ENCODE data around the gene HSPB9. TPM values are rescaled to one million over a fixed set of nuclear protein-coding genes. Genes with fewer than 3 reads are reported as not detected.

Gene HSPB9
- 0.10 TPM in 1 of 2 replicates, not detected in the other for total RNA-seq

GRCh38 chr17:42122371-42123303 is at the start of gene HSPB9:
TSS of gene HSPB9 (plus strand) at chr17:42122804. CDS start at chr17:42122851, 47 bp downstream.
- Mint-ChIP-seq H3K4me3 (peak within 1 kb of the TSS; percentile 81), H3K27ac (peak within 1 kb of the TSS; percentile 86), H3K36me3 (ENCODE audit: low read depth) (peaks cover 24% of the 10 kb centered on the region), H3K27me3 (ENCODE audit: insufficient read depth) (no peaks in the 10 kb centered on the region), H3K9me3 (no peaks in the 10 kb centered on the region), H3K4me1 (ENCODE audit: low read depth) (peaks cover 26% of the 10 kb centered on the region)
- DNase-seq (ENCODE audit: low spot score): no peak
- intact Hi-C loops (cut with micrococcal nuclease): no loop called here

- Mint-ChIP-seq H3K4me1 (ENCODE audit: low read depth) (peaks cover 11% of the 10 kb centered on the region), H3K27me3 (ENCODE audit: insufficient read depth) (peaks cover 29% of the 10 kb centered on the region), H3K36me3 (ENCODE audit: low read depth) (no peaks in the 10 kb centered on the region), H3K27ac (no peak overlapping the region), H3K4me3 (no peak overlapping the region), H3K9me3 (no peaks in the 10 kb centered on the region)
- intact Hi-C loops (cut with micrococcal nuclease): no loop called here
- DNase-seq (ENCODE audit: low spot score): no peak
These were observed 46.8 kb upstream of the HSPB9 start for GRCh38 chr17:42075789-42076188.

GRCh38 chr17:42076797-42077559 is 45.6 kb upstream of the HSPB9 start:
- intact Hi-C loops (cut with micrococcal nuclease): no loop called here
- H3K4me1 Mint-ChIP-seq (ENCODE audit: low read depth): peaks cover 1% of the 10 kb centered on the region
- no peak overlapping the region for H3K27ac Mint-ChIP-seq
- DNase-seq (ENCODE audit: low spot score): no peak
- peaks cover 21% of the 10 kb centered on the region for H3K27me3 Mint-ChIP-seq (ENCODE audit: insufficient read depth)
- no peak overlapping the region for H3K4me3 Mint-ChIP-seq
- no peaks in the 10 kb centered on the region for H3K36me3 Mint-ChIP-seq (ENCODE audit: low read depth)
- no peaks in the 10 kb centered on the region for H3K9me3 Mint-ChIP-seq

- intact Hi-C loops (cut with micrococcal nuclease): no loop called here
- H3K9me3 Mint-ChIP-seq: no peaks in the 10 kb centered on the region
These were observed 44.8 kb upstream of the HSPB9 start for GRCh38 chr17:42077755-42078154.

GRCh38 chr17:42078396-42079043 is 44.1 kb upstream of the HSPB9 start:
- Mint-ChIP-seq H3K27ac (no peak overlapping the region), H3K27me3 (ENCODE audit: insufficient read depth) (peaks cover 11% of the 10 kb centered on the region), H3K4me1 (ENCODE audit: low read depth) (no peaks in the 10 kb centered on the region), H3K9me3 (no peaks in the 10 kb centered on the region), H3K36me3 (ENCODE audit: low read depth) (no peaks in the 10 kb centered on the region), H3K4me3 (no peak overlapping the region)
- intact Hi-C loops (cut with micrococcal nuclease): no loop called here
- DNase-seq (ENCODE audit: low spot score): no peak

More at GRCh38 chr17:42077755-42078154, 44.8 kb upstream of the HSPB9 start:
- H3K4me3 Mint-ChIP-seq: no peak overlapping the region
- H3K27ac Mint-ChIP-seq: no peak overlapping the region
- H3K27me3 Mint-ChIP-seq (ENCODE audit: insufficient read depth): peaks cover 19% of the 10 kb centered on the region
- H3K36me3 Mint-ChIP-seq (ENCODE audit: low read depth): no peaks in the 10 kb centered on the region
- no peak for DNase-seq (ENCODE audit: low spot score)
- no peaks in the 10 kb centered on the region for H3K4me1 Mint-ChIP-seq (ENCODE audit: low read depth)

GRCh38 chr17:42079541-42079940 is 43.1 kb upstream of the HSPB9 start:
- intact Hi-C loops (cut with micrococcal nuclease): no loop called here
- Mint-ChIP-seq H3K9me3 (no peaks in the 10 kb centered on the region), H3K27ac (no peak overlapping the region), H3K4me3 (no peak overlapping the region), H3K4me1 (ENCODE audit: low read depth) (no peaks in the 10 kb centered on the region), H3K36me3 (ENCODE audit: low read depth) (no peaks in the 10 kb centered on the region), H3K27me3 (ENCODE audit: insufficient read depth) (peaks cover 6% of the 10 kb centered on the region)
- no peak for DNase-seq (ENCODE audit: low spot score)

- no peak overlapping the region for H3K4me3 Mint-ChIP-seq
- intact Hi-C loops (cut with micrococcal nuclease): no loop called here
- H3K4me1 Mint-ChIP-seq (ENCODE audit: low read depth): no peaks in the 10 kb centered on the region
- no peaks in the 10 kb centered on the region for H3K9me3 Mint-ChIP-seq
- H3K36me3 Mint-ChIP-seq (ENCODE audit: low read depth): no peaks in the 10 kb centered on the region
- no peak for DNase-seq (ENCODE audit: low spot score)
- no peak overlapping the region for H3K27ac Mint-ChIP-seq
- H3K27me3 Mint-ChIP-seq (ENCODE audit: insufficient read depth): peaks cover 2% of the 10 kb centered on the region
These were observed 41.0 kb upstream of the HSPB9 start for GRCh38 chr17:42081516-42082129.

GRCh38 chr17:42087042-42087701 is 35.4 kb upstream of the HSPB9 start:
- H3K27ac Mint-ChIP-seq: no peak overlapping the region
- no peaks in the 10 kb centered on the region for H3K36me3 Mint-ChIP-seq (ENCODE audit: low read depth)
- H3K4me1 Mint-ChIP-seq (ENCODE audit: low read depth): no peaks in the 10 kb centered on the region
- DNase-seq (ENCODE audit: low spot score): no peak
- no peaks in the 10 kb centered on the region for H3K9me3 Mint-ChIP-seq
- peaks cover 6% of the 10 kb centered on the region for H3K27me3 Mint-ChIP-seq (ENCODE audit: insufficient read depth)
- intact Hi-C loops (cut with micrococcal nuclease): no loop called here
- no peak overlapping the region for H3K4me3 Mint-ChIP-seq

GRCh38 chr17:42087736-42088705 is 34.6 kb upstream of the HSPB9 start:
- no peak for DNase-seq (ENCODE audit: low spot score)
- intact Hi-C loops (cut with micrococcal nuclease): no loop called here
- Mint-ChIP-seq H3K27me3 (ENCODE audit: insufficient read depth) (peaks cover 8% of the 10 kb centered on the region), H3K4me1 (ENCODE audit: low read depth) (no peaks in the 10 kb centered on the region), H3K9me3 (no peaks in the 10 kb centered on the region), H3K4me3 (no peak overlapping the region), H3K27ac (no peak overlapping the region), H3K36me3 (ENCODE audit: low read depth) (no peaks in the 10 kb centered on the region)

- no peaks in the 10 kb centered on the region for H3K9me3 Mint-ChIP-seq
- no peak for DNase-seq (ENCODE audit: low spot score)
- H3K36me3 Mint-ChIP-seq (ENCODE audit: low read depth): no peaks in the 10 kb centered on the region
- no peak overlapping the region for H3K4me3 Mint-ChIP-seq
- no peak overlapping the region for H3K27ac Mint-ChIP-seq
- H3K4me1 Mint-ChIP-seq (ENCODE audit: low read depth): no peaks in the 10 kb centered on the region
- peaks cover 10% of the 10 kb centered on the region for H3K27me3 Mint-ChIP-seq (ENCODE audit: insufficient read depth)
- intact Hi-C loops (cut with micrococcal nuclease): no loop called here
These were observed 33.9 kb upstream of the HSPB9 start for GRCh38 chr17:42088736-42089135.

- no peaks in the 10 kb centered on the region for H3K36me3 Mint-ChIP-seq (ENCODE audit: low read depth)
- H3K9me3 Mint-ChIP-seq: no peaks in the 10 kb centered on the region
These were observed 31.4 kb upstream of the HSPB9 start for GRCh38 chr17:42090964-42091790.

More at GRCh38 chr17:42090964-42091790, 31.4 kb upstream of the HSPB9 start:
- Mint-ChIP-seq H3K4me1 (ENCODE audit: low read depth) (no peaks in the 10 kb centered on the region), H3K4me3 (no peak overlapping the region), H3K27me3 (ENCODE audit: insufficient read depth) (peaks cover 16% of the 10 kb centered on the region), H3K27ac (no peak overlapping the region)
- intact Hi-C loops (cut with micrococcal nuclease): no loop called here
- no peak for DNase-seq (ENCODE audit: low spot score)

All from activated T-helper 1 cell treated with anti-CD3 and anti-CD28 coated beads, Interleukin-12 subunit alpha, Interleukin-12 subunit beta, Interleukin-2, Interleukin-4 antibody, amounts not matched to agents 30 ng/mL and 10 ng/mL and 1 ng/mL, durations not matched to agents 14 hours and 24 hours and 36 hours (primary cell).